Muscle layer of colon (tissue), 2 donors: ENCODE results near the gene KLHL3.

ENCODE experiments used
- H3K27ac ChIP-seq: one replicate; pipeline ENCODE4 v1.7.0; 2013; ENCODE audit warnings: low read depth, mild to moderate bottlenecking, low read length, moderate library complexity
- H3K27me3 ChIP-seq, 2 donors: one replicate each; pipeline ENCODE4 v1.7.0; 2013; ENCODE audit warnings: low read length in 2 of 2, mild to moderate bottlenecking in 2 of 2; ENCODE audit not compliant: insufficient read depth in 2 of 2, control insufficient read depth in 1 of 2
- H3K36me3 ChIP-seq: one replicate; pipeline ENCODE4 v1.7.0; 2013; ENCODE audit warnings: mild to moderate bottlenecking, low read length; ENCODE audit not compliant: insufficient read depth
- H3K4me1 ChIP-seq: one replicate; pipeline ENCODE4 v1.7.0; 2013; ENCODE audit warnings: mild to moderate bottlenecking, low read length; ENCODE audit not compliant: insufficient read depth
- H3K4me3 ChIP-seq, 2 donors: one replicate each; pipeline ENCODE4 v1.7.0; 2013; ENCODE audit warnings: low read length in 2 of 2, low read depth in 1 of 2, mild to moderate bottlenecking in 1 of 2, moderate library complexity in 1 of 2
- H3K9ac ChIP-seq: one replicate; pipeline ENCODE4 v1.7.0; 2013; ENCODE audit warnings: low read length
- H3K9me3 ChIP-seq: one replicate; pipeline ENCODE4 v1.7.0; 2013; ENCODE audit warnings: mild to moderate bottlenecking, low read length
- donor health status: abdominal sarcoma.
- donor health status: Adenocarcinoma of cecum.

KLHL3 gene

DNA sequence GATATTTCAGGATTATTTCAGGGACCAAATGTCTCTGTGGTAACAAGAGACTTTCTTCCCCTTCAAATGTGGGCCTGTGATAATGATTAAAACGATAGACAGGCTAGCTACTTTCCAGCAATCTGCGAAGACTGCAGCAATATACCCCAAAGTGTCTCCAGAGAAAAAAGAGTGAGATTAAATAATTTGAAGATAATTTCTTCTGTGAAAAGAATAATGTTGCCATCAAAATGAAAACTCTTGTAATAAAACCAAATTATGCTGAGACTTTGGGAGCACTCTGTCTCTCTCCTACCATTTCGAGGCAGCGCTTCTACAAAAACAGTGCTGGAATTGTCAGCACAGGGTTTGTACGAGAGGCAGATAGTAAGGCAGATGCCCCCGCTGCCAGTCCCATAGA is 132.5 kb downstream of the KLHL3 start:
- Histone ChIP-seq H3K4me1 (no peaks in the 10 kb centered on the region), H3K36me3 (no peaks in the 10 kb centered on the region), H3K27ac (no peak overlapping the region), H3K9me3 (no peaks in the 10 kb centered on the region), H3K9ac (no peak overlapping the region), H3K4me3 (no peak overlapping the region), H3K27me3 (peaks cover 0 to 2% of the 10 kb centered on the region in 2 donors)

DNA sequence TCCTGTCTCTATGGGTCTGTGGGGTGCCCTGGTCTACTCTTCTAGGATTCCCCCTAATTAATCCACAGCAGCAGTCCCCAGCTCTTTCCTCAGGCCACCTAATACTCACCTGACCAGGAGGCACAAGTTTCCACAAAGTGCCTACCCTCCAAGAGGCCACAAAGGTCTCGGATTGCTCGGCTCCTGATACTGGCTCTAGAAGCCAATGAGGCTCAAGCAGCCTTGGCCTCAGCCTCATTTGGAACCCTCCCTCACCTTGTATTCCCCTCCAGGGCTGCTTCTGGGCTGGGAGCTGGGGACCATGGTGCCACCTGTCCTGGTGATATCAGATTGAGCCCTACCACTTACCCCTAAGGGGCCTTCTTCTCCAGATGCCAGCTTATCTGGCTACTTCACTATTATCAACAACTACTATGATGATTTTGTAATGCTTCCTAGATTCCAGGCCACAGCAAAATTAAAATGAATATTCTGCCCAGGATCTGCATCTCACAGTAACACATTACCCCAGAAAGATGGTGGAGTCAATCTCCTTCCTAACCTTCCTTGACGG is 133.1 kb downstream of the KLHL3 start:
- H3K4me3 ChIP-seq = no peak overlapping the region
- H3K9me3 ChIP-seq = no peaks in the 10 kb centered on the region
- H3K36me3 ChIP-seq = no peaks in the 10 kb centered on the region
- no peak overlapping the region for H3K9ac ChIP-seq
- H3K27ac ChIP-seq = no peak overlapping the region
- no peaks in the 10 kb centered on the region for H3K4me1 ChIP-seq
- peaks cover 0 to 6% of the 10 kb centered on the region in 2 donors for H3K27me3 ChIP-seq

DNA sequence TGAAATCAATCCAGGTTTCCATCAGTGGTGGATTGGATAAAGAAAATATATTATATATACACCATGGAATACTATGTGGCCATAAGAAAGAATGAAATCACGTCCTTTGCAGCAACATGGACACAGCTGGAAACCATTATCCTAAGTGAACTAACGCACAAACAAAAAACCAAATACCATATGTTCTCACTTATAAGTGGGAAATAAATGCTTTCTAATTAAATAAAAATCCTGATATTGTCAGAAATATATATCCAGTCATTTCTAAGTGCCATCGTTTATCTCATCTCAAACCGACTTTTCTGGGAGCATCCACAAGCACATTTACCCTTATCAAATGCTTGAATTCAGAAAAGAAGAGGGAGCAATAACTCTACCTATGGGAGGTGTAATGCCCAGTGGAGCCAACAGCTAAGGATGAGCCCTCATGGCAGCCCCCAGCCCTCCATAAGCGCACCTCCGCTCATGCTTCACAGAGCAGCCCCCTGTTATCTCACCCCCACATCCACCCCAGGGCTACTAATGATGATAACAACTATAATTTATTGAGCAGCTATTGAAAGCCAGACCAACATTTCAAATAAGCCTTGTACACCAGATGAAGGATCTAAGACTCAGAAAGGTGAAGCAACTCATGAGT is 135.0 kb downstream of the KLHL3 start:
- H3K36me3 ChIP-seq = no peaks in the 10 kb centered on the region
- H3K9me3 ChIP-seq = no peaks in the 10 kb centered on the region
- no peak overlapping the region for H3K4me3 ChIP-seq
- H3K4me1 ChIP-seq = no peaks in the 10 kb centered on the region
- no peak overlapping the region for H3K27ac ChIP-seq
- H3K27me3 ChIP-seq = peaks cover 0 to 6% of the 10 kb centered on the region in 2 donors
- H3K9ac ChIP-seq = no peak overlapping the region

DNA sequence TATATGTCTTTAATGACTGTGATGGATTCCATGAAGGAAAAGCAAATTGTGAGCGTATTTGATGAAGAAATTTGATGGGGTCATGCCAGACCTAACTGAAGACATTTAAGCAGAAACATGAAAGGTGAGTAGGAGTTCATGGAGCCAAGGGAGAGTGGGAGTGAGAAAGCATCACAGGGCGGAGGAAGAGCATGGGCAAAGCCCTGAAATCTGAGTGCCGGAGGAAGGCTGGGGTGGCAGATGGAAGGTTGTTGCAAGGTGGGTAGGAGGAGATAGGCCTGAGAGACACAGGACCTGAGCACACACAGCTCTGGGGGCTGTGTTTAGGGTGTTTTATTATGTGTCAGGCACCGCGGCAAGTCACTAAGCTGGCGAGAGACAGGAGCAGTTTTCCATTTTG is 136.4 kb downstream of the KLHL3 start:
- no peak overlapping the region for H3K9ac ChIP-seq
- H3K4me3 ChIP-seq = no peak overlapping the region
- peaks cover 0 to 6% of the 10 kb centered on the region in 2 donors for H3K27me3 ChIP-seq
- H3K4me1 ChIP-seq = no peaks in the 10 kb centered on the region
- no peaks in the 10 kb centered on the region for H3K36me3 ChIP-seq
- no peak overlapping the region for H3K27ac ChIP-seq
- H3K9me3 ChIP-seq = no peaks in the 10 kb centered on the region

DNA sequence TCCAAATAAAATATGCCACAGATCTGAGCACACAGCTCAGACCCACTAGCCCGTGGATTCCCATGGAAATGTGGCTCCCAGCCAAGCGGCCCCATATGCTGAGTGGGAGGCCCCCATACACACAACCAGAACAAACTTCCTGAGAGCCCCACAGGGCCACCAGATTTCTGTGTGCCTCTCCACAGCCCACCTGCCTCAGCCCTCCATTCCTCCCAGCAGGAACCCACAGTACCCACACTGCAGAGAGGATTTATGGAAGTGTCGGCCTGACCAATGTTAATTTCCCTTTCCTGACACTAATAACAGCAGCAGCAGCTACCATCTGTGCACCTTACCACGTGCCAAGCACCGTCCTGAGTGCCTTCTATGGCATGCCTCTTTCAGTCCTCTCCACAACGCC is 137.5 kb downstream of the KLHL3 start:
- H3K27ac ChIP-seq = no peak overlapping the region
- no peak overlapping the region for H3K9ac ChIP-seq
- no peak overlapping the region for H3K4me3 ChIP-seq
- H3K27me3 ChIP-seq = peaks cover 0 to 6% of the 10 kb centered on the region in 2 donors
- H3K36me3 ChIP-seq = no peaks in the 10 kb centered on the region
- H3K4me1 ChIP-seq = no peaks in the 10 kb centered on the region
- H3K9me3 ChIP-seq = no peaks in the 10 kb centered on the region

DNA sequence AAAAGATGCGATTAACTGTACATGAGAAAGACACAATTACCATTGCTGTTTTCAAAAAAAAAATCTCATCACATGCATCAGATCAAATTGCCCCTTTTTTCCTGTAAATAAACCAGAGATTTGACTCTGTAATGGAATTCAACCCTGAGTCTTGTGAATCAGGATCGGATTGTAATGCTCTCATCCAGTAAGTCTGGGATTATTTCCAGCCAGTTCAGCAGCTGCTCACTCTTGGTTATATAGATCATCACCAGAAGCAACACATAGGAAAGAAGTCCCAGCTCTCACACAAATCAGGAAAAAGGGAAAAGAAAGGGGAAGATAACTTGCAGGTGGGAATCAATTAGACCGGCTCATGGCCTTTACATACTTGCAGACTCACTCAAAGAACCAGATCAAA is 138.9 kb downstream of the KLHL3 start:
- H3K4me3 ChIP-seq = no peak overlapping the region
- no peaks in the 10 kb centered on the region for H3K9me3 ChIP-seq
- H3K27ac ChIP-seq = no peak overlapping the region
- H3K4me1 ChIP-seq = no peaks in the 10 kb centered on the region
- H3K9ac ChIP-seq = no peak overlapping the region
- no peaks in the 10 kb centered on the region for H3K36me3 ChIP-seq
- peaks cover 0 to 6% of the 10 kb centered on the region in 2 donors for H3K27me3 ChIP-seq

DNA sequence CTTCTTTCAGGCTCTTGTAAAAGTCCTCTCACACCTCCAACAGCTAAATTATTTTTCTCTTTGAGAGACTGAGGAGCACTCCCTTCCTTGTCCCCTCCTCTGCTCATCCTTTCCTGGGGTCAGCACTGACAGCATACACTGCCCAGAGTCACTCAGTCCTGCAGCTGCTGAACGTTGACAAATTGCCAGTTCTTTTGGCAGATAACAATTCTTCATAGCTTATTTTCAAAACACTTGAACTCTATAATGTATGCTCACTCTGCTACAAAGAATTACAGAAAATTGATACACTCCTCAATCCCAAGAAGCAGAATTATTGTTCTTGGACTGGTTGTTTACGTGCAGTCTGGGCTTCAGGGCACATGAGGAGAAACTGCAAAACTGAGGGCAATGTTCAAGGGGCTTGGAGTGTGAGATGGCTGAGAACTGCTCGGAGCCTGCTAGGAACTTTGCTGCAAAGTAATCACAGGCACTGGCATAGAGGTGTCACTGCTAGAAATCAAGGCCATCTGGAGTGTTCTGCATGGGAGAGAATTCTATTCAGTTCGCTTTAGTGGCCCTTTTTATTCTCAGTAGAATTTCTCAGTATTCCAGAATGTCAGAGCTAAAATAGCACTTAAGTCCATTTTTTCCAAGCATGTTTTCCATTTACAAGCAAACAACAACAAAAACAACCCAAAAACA is 140.4 kb downstream of the KLHL3 start:
- H3K36me3 ChIP-seq = no peaks in the 10 kb centered on the region

DNA sequence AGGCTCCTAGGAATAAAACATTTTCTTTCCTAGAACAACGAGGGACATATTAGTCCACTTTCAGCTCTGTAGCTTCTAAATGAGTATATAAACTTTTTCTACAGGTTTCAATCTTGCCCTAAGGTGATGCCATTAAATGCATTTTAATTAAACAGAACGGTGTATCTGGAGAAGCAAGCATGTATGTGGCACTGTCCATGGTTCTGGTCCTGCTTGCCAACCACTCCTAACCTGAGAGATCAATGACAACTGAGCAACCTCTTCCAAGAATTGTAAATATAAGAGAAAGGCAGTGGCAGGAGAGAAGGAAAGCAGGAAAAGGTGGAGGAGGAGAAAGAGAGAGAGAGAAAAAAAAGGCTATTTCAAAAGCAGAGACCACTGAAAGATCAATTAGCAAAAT is 141.2 kb downstream of the KLHL3 start:
- Histone ChIP-seq H3K27ac (no peak overlapping the region), H3K27me3 (peaks cover 0 to 6% of the 10 kb centered on the region in 2 donors), H3K4me1 (no peaks in the 10 kb centered on the region), H3K4me3 (no peak overlapping the region), H3K9ac (no peak overlapping the region), H3K36me3 (no peaks in the 10 kb centered on the region), H3K9me3 (no peaks in the 10 kb centered on the region)

More for the DNA sequence above, 140.4 kb downstream of the KLHL3 start:
- no peak overlapping the region for H3K9ac ChIP-seq
- no peaks in the 10 kb centered on the region for H3K9me3 ChIP-seq
- H3K27ac ChIP-seq = no peak overlapping the region
- peaks cover 0 to 6% of the 10 kb centered on the region in 2 donors for H3K27me3 ChIP-seq
- no peaks in the 10 kb centered on the region for H3K4me1 ChIP-seq
- H3K4me3 ChIP-seq = no peak overlapping the region

DNA sequence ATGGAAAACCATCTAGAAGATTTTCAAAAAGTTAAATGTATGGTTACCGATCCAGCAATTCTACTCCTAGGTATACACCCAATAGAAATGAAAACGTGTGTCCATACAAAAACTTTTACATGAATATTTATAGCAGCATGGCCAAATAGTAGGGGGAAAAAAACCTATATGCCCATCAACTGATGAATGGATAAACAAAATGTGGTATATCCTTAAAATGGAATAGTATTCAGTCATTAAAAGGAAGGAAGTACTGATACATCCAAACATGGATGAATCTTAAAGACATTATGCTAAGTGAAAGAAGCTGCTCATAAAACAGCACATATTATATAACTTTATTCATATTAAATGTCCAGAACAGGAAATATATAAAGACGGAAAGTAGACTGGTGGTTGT is 143.6 kb downstream of the KLHL3 start:
- Histone ChIP-seq H3K36me3 (no peaks in the 10 kb centered on the region), H3K9me3 (no peaks in the 10 kb centered on the region), H3K27me3 (no peaks in the 10 kb centered on the region), H3K4me1 (no peaks in the 10 kb centered on the region), H3K27ac (no peak overlapping the region), H3K9ac (no peak overlapping the region), H3K4me3 (no peak overlapping the region)

DNA sequence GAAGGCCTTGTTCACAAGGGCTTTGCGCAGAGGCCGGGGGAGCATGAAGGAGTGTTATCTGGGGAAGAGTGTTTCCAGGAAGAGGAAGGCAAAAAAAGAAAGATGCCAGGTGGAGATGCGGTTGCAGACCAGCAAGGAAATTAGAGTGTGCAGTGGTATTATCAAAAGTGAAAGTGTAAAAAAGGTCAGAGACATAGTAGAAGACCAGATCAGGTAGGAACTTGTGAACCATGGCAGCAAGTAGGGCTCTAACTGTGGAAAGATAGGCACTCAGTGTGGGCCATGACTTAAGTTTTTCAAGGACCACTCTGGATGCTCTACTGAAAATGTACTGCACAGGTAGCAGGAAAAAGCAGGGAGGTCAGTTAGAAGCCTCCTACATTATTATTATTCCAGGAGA is 146.7 kb downstream of the KLHL3 start:
- Histone ChIP-seq H3K9me3 (no peaks in the 10 kb centered on the region), H3K9ac (no peak overlapping the region), H3K27me3 (no peaks in the 10 kb centered on the region), H3K4me3 (no peak overlapping the region), H3K27ac (no peak overlapping the region), H3K4me1 (no peaks in the 10 kb centered on the region), H3K36me3 (no peaks in the 10 kb centered on the region)

DNA sequence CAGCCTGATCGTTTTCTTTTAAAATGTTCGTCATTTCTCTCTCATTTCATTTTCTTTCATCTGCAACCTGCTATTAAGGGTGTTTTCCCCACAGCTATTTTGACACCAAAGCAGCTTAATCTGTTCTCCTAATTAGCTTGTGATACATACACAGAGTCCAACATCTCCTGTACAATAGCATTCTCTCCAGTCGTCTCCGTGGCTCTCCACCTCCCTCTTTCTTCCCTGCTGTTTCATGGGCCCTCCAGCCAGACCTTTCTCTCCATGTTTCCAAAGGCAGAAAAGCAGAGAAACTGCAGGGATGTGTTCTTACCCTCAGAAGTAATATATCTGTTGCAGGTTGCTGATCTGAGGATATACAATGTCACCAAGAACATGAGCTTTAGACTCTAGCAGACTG is 148.0 kb downstream of the KLHL3 start:
- Histone ChIP-seq H3K9ac (no peak overlapping the region), H3K9me3 (no peaks in the 10 kb centered on the region), H3K27ac (no peak overlapping the region), H3K4me1 (no peaks in the 10 kb centered on the region), H3K4me3 (no peak overlapping the region), H3K27me3 (no peaks in the 10 kb centered on the region), H3K36me3 (no peaks in the 10 kb centered on the region)

DNA sequence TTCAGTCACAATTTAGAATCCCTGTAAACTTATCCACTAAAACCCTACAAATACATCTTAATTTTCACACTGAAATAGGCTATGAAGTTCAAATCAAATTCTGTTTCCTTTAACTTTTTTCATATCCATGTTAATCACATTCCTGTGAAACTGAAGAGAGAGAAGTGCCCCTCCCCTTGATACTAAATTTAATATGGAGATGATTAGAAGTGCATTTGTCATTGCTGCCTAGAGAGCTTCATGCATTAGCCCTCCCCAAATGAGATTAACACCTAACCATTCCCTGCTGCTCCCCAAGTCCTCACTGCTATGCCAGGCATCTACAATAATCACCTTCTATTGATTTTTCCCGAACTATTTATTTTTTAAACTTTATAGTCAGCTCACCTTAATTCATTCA is 151.6 kb downstream of the KLHL3 start:
- no peak overlapping the region for H3K9ac ChIP-seq
- H3K9me3 ChIP-seq = no peaks in the 10 kb centered on the region
- no peak overlapping the region for H3K4me3 ChIP-seq
- no peaks in the 10 kb centered on the region for H3K4me1 ChIP-seq
- H3K27me3 ChIP-seq = no peaks in the 10 kb centered on the region
- H3K27ac ChIP-seq = no peak overlapping the region
- no peaks in the 10 kb centered on the region for H3K36me3 ChIP-seq
